H9 (cell line): Measurements from ENCODE around the gene TSGA10IP. TPM values are rescaled to one million over a fixed set of nuclear protein-coding genes. Genes with fewer than 3 reads are reported as not detected.

Source experiments
- DNase-seq: peaks from one replicate; pipeline ENCODE4 v3.0.0-alpha.2; 2017
- H2AFZ ChIP-seq: one replicate; pipeline ENCODE4 v1.6.1; 2013; ENCODE audit warnings: mild to moderate bottlenecking, low read length, control low read depth, moderate library complexity
- H2AK5ac ChIP-seq: 2 replicates; pipeline ENCODE4 v1.6.1; 2013; ENCODE audit warnings: low read length, control low read depth, mixed read lengths; ENCODE audit not compliant: insufficient read length
- H2BK120ac ChIP-seq: one replicate; pipeline ENCODE4 v1.6.1; 2013; ENCODE audit warnings: low read depth, mild to moderate bottlenecking, low read length, control low read depth, inconsistent platforms; ENCODE audit not compliant: poor library complexity, severe bottlenecking
- H2BK12ac ChIP-seq: 2 replicates; pipeline ENCODE4 v1.6.1; 2013; ENCODE audit warnings: low read length, control low read depth, mixed read lengths, low read depth; ENCODE audit not compliant: insufficient read length
- H2BK15ac ChIP-seq: 2 replicates; pipeline ENCODE4 v1.6.1; 2013; ENCODE audit warnings: low read depth, low read length, control low read depth
- H2BK20ac ChIP-seq: one replicate; pipeline ENCODE4 v1.6.1; 2013; ENCODE audit warnings: low read depth, mild to moderate bottlenecking, low read length, control low read depth, inconsistent platforms; ENCODE audit not compliant: poor library complexity, severe bottlenecking
- H2BK5ac ChIP-seq: 2 replicates; pipeline ENCODE4 v1.6.1; 2013; ENCODE audit warnings: low read length, control low read depth, mixed read lengths; ENCODE audit not compliant: insufficient read length
- H3K14ac ChIP-seq: 2 replicates; pipeline ENCODE4 v1.6.1; 2013; ENCODE audit warnings: low read length, control low read depth; ENCODE audit not compliant: insufficient read depth
- H3K18ac ChIP-seq: 2 replicates; pipeline ENCODE4 v1.6.1; 2013; ENCODE audit warnings: low read depth, mild to moderate bottlenecking, mixed read lengths, low read length, control low read depth; ENCODE audit not compliant: insufficient read length
- H3K23ac ChIP-seq: 2 replicates; pipeline ENCODE4 v1.6.1; 2013; ENCODE audit warnings: low read length, control low read depth, mixed read lengths, low read depth; ENCODE audit not compliant: insufficient read length
- H3K23me2 ChIP-seq: 2 replicates; pipeline ENCODE4 v1.6.1; 2013; ENCODE audit warnings: low read depth, mild to moderate bottlenecking, mixed read lengths, low read length, control low read depth; ENCODE audit not compliant: insufficient read length, poor library complexity, severe bottlenecking
- H3K27ac ChIP-seq: 2 replicates; pipeline ENCODE4 v1.5.1; 2013; ENCODE audit warnings: low read length, control low read depth, mixed read lengths, low read depth; ENCODE audit not compliant: insufficient read length
- H3K27me3 ChIP-seq: 2 replicates; pipeline ENCODE4 v1.6.1; 2013; ENCODE audit warnings: low read length, control low read depth, inconsistent platforms; ENCODE audit not compliant: insufficient read depth
- H3K4ac ChIP-seq: 2 replicates; pipeline ENCODE4 v1.6.1; 2013; ENCODE audit warnings: low read depth, mild to moderate bottlenecking, control low read depth, inconsistent platforms, low read length, moderate library complexity
- H3K4me1 ChIP-seq: 2 replicates; pipeline ENCODE4 v1.6.1; 2013; ENCODE audit warnings: low read length, control low read depth, inconsistent platforms; ENCODE audit not compliant: insufficient read depth
- H3K4me2 ChIP-seq: 2 replicates; pipeline ENCODE4 v1.6.1; 2013; ENCODE audit warnings: low read length, control low read depth, mixed read lengths; ENCODE audit not compliant: insufficient read length, insufficient read depth
- H3K56ac ChIP-seq: 2 replicates; pipeline ENCODE4 v1.6.1; 2013; ENCODE audit warnings: low read depth, mild to moderate bottlenecking, mixed read lengths, low read length, control low read depth; ENCODE audit not compliant: insufficient read length
- H3K79me1 ChIP-seq: 2 replicates; pipeline ENCODE4 v1.6.1; 2013; ENCODE audit warnings: low read depth, mild to moderate bottlenecking, moderate library complexity, low read length, control low read depth, inconsistent platforms; ENCODE audit not compliant: insufficient read depth, poor library complexity, severe bottlenecking
- H3K79me2 ChIP-seq: 2 replicates; pipeline ENCODE4 v1.6.1; 2013; ENCODE audit warnings: low read length, control low read depth, inconsistent platforms; ENCODE audit not compliant: insufficient read depth
- H3K9ac ChIP-seq: 2 replicates; pipeline ENCODE4 v1.6.1; 2013; ENCODE audit warnings: low read length, control low read depth, mixed read lengths; ENCODE audit not compliant: insufficient read length; ENCODE audit errors: extremely low read depth
- H3K9me3 ChIP-seq: one replicate; pipeline ENCODE4 v1.6.1; 2013; ENCODE audit warnings: low read depth, low read length, inconsistent platforms; ENCODE audit not compliant: control insufficient read depth
- H3T11ph ChIP-seq: one replicate; pipeline ENCODE4 v1.6.1; 2013; ENCODE audit warnings: mild to moderate bottlenecking, low read length, control low read depth, inconsistent platforms
- H4K20me1 ChIP-seq: one replicate; pipeline ENCODE4 v1.6.1; 2013; ENCODE audit not compliant: control insufficient read depth, insufficient read length, insufficient read depth
- H4K5ac ChIP-seq: 2 replicates; pipeline ENCODE4 v1.6.1; 2013; ENCODE audit warnings: low read depth, mild to moderate bottlenecking, mixed read lengths, low read length, control low read depth; ENCODE audit not compliant: insufficient read length
- H4K8ac ChIP-seq: replicated peaks from 2 replicates; pipeline ENCODE4 v1.6.1; 2013; ENCODE audit warnings: low read length, control low read depth, mixed read lengths, low read depth; ENCODE audit not compliant: insufficient read length
- H4K91ac ChIP-seq: 2 replicates; pipeline ENCODE4 v1.6.1; 2013; ENCODE audit warnings: low read depth, mild to moderate bottlenecking, moderate library complexity, mixed read lengths, low read length, control low read depth; ENCODE audit not compliant: insufficient read length
- H3K27ac Mint-ChIP-seq, 3 experiments: 2 replicates in 2 of 3; 3 replicates in 1 of 3; pipeline ENCODE4 v1.8.0; 2020 to 2021; ENCODE audit warnings: mixed read lengths in 3 of 3, mild to moderate bottlenecking in 1 of 3, moderate library complexity in 1 of 3
- H3K27me3 Mint-ChIP-seq: 2 replicates; pipeline ENCODE4 v1.8.0; 2021; ENCODE audit warnings: low read depth, mild to moderate bottlenecking, moderate library complexity, mixed read lengths
- H3K36me3 Mint-ChIP-seq, 3 experiments: 2 replicates in 2 of 3; 3 replicates in 1 of 3; pipeline ENCODE4 v1.8.0; 2020 to 2021; ENCODE audit warnings: low read depth in 3 of 3, mixed read lengths in 3 of 3; ENCODE audit not compliant: insufficient read depth in 1 of 3
- H3K4me1 Mint-ChIP-seq, 2 experiments: 2 replicates each; pipeline ENCODE4 v1.8.0; 2020; ENCODE audit warnings: mixed read lengths in 2 of 2
- H3K4me3 Mint-ChIP-seq, 2 experiments: 2 replicates in 1 of 2; 3 replicates in 1 of 2; pipeline ENCODE4 v1.8.0; 2020 to 2021; ENCODE audit warnings: mild to moderate bottlenecking in 2 of 2, mixed read lengths in 2 of 2, moderate library complexity in 1 of 2
- H3K9me3 Mint-ChIP-seq, 2 experiments: 2 replicates in 1 of 2; 3 replicates in 1 of 2; pipeline ENCODE4 v1.8.0; 2020; ENCODE audit warnings: mild to moderate bottlenecking in 2 of 2, mixed read lengths in 2 of 2, moderate library complexity in 1 of 2
- CTCF ChIP-seq: fragments of 200-600 bp; sonication (generic); conservative IDR thresholded peaks from 3 replicates; pipeline ENCODE4 v1.8.0; 2021; ENCODE audit warnings: antibody characterized with exemption, mild to moderate bottlenecking
- WGBS: extraction: QIAGEN DNeasy Blood & Tissue Kit; methylation state at CpG from one replicate; pipeline ENCODE4 v1.1.7; 2013; ENCODE audit warnings: missing lambda C conversion rate, low lambda C conversion rate, mixed read lengths; ENCODE audit not compliant: insufficient read length; ENCODE audit errors: extremely low coverage; 5-methylcytosine and 5-hydroxymethylcytosine counted together
- total RNA-seq: library from RNA; stranded (reverse); gene quantifications from 2 replicates; pipeline ENCODE4 v1.2.1, GENCODE V29; 2021

TSGA10IP gene
- total RNA-seq, 1 experiment from 2014 or later: 2.2 TPM

- H3K4me1 ChIP-seq: no peaks in the 10 kb centered on the region
- no peak overlapping the region for H3K23ac ChIP-seq
- no peak overlapping the region for H2AFZ ChIP-seq
- H3K27ac ChIP-seq: no peak overlapping the region
- Mint-ChIP-seq H3K27ac (no peak overlapping the region), H3K9me3 (no peaks in the 10 kb centered on the region; a peak in 1 of 5 replicates), H3K36me3 (no peaks in the 10 kb centered on the region), H3K27me3 (peaks cover 77% of the 10 kb centered on the region), H3K4me1 (peaks cover 14 to 15% of the 10 kb centered on the region in 2 experiments), H3K4me3 (no peak overlapping the region)
- H2BK5ac ChIP-seq: no peak overlapping the region
- H2BK20ac ChIP-seq: no peak overlapping the region
- no peak overlapping the region for H2BK15ac ChIP-seq
- H3K79me1 ChIP-seq: no peaks in the 10 kb centered on the region
- H3K4ac ChIP-seq: no peak overlapping the region
- no peak overlapping the region for H4K5ac ChIP-seq
- H4K20me1 ChIP-seq: no peaks in the 10 kb centered on the region
- no peak overlapping the region for H3T11ph ChIP-seq
- H3K56ac ChIP-seq: no peak overlapping the region
- no peak overlapping the region for H4K8ac ChIP-seq
- no peaks in the 10 kb centered on the region; the same call in 1 of the 2 replicates for H3K27me3 ChIP-seq
- no peak overlapping the region for H3K9ac ChIP-seq
- H2BK12ac ChIP-seq: no peak overlapping the region
- H3K18ac ChIP-seq: no peak overlapping the region
- no peak overlapping the region for H3K4me2 ChIP-seq
- H3K14ac ChIP-seq: no peak overlapping the region
- no peaks in the 10 kb centered on the region for H3K9me3 ChIP-seq
- WGBS: no CpG with 5 or more reads among the region's 6 CpGs
- no peak for TF ChIP-seq CTCF
- no peaks in the 10 kb centered on the region for H3K23me2 ChIP-seq
- no peak overlapping the region for H4K91ac ChIP-seq
- no peak overlapping the region for H2AK5ac ChIP-seq
- no peak for DNase-seq
- H3K79me2 ChIP-seq: no peaks in the 10 kb centered on the region
- no peak overlapping the region for H2BK120ac ChIP-seq
Observed at GRCh38 chr11:65907878-65908277, 37.4 kb upstream of the TSGA10IP start.
